IPS-15b (cell line): ENCODE results near the gene SOCS2.

Source experiments
- H3K27me3 ChIP-seq: one replicate; pipeline ENCODE4 v1.6.1; 2013; ENCODE audit warnings: low read length; ENCODE audit not compliant: control insufficient read depth, insufficient read depth
- H3K36me3 ChIP-seq: one replicate; pipeline ENCODE4 v1.6.1; 2013; ENCODE audit warnings: low read length; ENCODE audit not compliant: control insufficient read depth, insufficient read depth
- H3K4me1 ChIP-seq: one replicate; pipeline ENCODE4 v1.6.1; 2013; ENCODE audit warnings: mild to moderate bottlenecking, low read length; ENCODE audit not compliant: control insufficient read depth, insufficient read depth
- H3K4me3 ChIP-seq: one replicate; pipeline ENCODE4 v1.5.1; 2013; ENCODE audit warnings: low read depth, low read length
- H3K9ac ChIP-seq: one replicate; pipeline ENCODE4 v1.6.1; 2013; ENCODE audit warnings: low read depth, mild to moderate bottlenecking, low read length
- H3K9me3 ChIP-seq: one replicate; pipeline ENCODE4 v1.6.1; 2013; ENCODE audit warnings: mild to moderate bottlenecking, low read length; ENCODE audit not compliant: control insufficient read depth, insufficient read depth

The SOCS2 gene

GRCh38 chr12:93601591-93601990 is 29.1 kb downstream of the SOCS2 start:
- Histone ChIP-seq H3K27me3 (no peaks in the 10 kb centered on the region), H3K4me3 (no peak overlapping the region), H3K9ac (no peak overlapping the region), H3K4me1 (peaks cover 3% of the 10 kb centered on the region), H3K9me3 (no peaks in the 10 kb centered on the region), H3K36me3 (no peaks in the 10 kb centered on the region)

- no peaks in the 10 kb centered on the region for H3K36me3 ChIP-seq
- H3K9ac ChIP-seq, result no peak overlapping the region
- H3K4me1 ChIP-seq, result peaks cover 3% of the 10 kb centered on the region
- no peak overlapping the region for H3K4me3 ChIP-seq
- no peaks in the 10 kb centered on the region for H3K9me3 ChIP-seq
- no peaks in the 10 kb centered on the region for H3K27me3 ChIP-seq
These were observed 30.6 kb downstream of the SOCS2 start for GRCh38 chr12:93602897-93603668.

GRCh38 chr12:93603762-93604161 is 31.3 kb downstream of the SOCS2 start:
- no peaks in the 10 kb centered on the region for H3K27me3 ChIP-seq
- H3K9ac ChIP-seq, result no peak overlapping the region
- H3K4me3 ChIP-seq, result no peak overlapping the region
- H3K36me3 ChIP-seq, result no peaks in the 10 kb centered on the region
- no peaks in the 10 kb centered on the region for H3K9me3 ChIP-seq
- peaks cover 3% of the 10 kb centered on the region for H3K4me1 ChIP-seq

- H3K4me3 ChIP-seq, result no peak overlapping the region
- H3K9me3 ChIP-seq, result no peaks in the 10 kb centered on the region
- no peak overlapping the region for H3K9ac ChIP-seq
- no peaks in the 10 kb centered on the region for H3K27me3 ChIP-seq
- H3K4me1 ChIP-seq, result peaks cover 10% of the 10 kb centered on the region
- no peaks in the 10 kb centered on the region for H3K36me3 ChIP-seq
These were observed 35.8 kb downstream of the SOCS2 start for GRCh38 chr12:93608313-93608712.

GRCh38 chr12:93609281-93610192 is 37.1 kb downstream of the SOCS2 start:
- no peak overlapping the region for H3K4me3 ChIP-seq
- peaks cover 11% of the 10 kb centered on the region for H3K4me1 ChIP-seq
- no peaks in the 10 kb centered on the region for H3K9me3 ChIP-seq
- no peaks in the 10 kb centered on the region for H3K27me3 ChIP-seq
- H3K36me3 ChIP-seq, result no peaks in the 10 kb centered on the region
- H3K9ac ChIP-seq, result no peak overlapping the region

- Histone ChIP-seq H3K9ac (no peak overlapping the region), H3K4me3 (no peak overlapping the region), H3K27me3 (no peaks in the 10 kb centered on the region), H3K4me1 (peaks cover 23% of the 10 kb centered on the region), H3K9me3 (no peaks in the 10 kb centered on the region), H3K36me3 (no peaks in the 10 kb centered on the region)
These were observed 40.3 kb downstream of the SOCS2 start for GRCh38 chr12:93612776-93613175.

GRCh38 chr12:93614917-93615596 is 42.6 kb downstream of the SOCS2 start:
- Histone ChIP-seq H3K4me1 (peaks cover 23% of the 10 kb centered on the region), H3K36me3 (no peaks in the 10 kb centered on the region), H3K9ac (no peak overlapping the region), H3K9me3 (no peaks in the 10 kb centered on the region), H3K27me3 (no peaks in the 10 kb centered on the region), H3K4me3 (no peak overlapping the region)

- no peaks in the 10 kb centered on the region for H3K27me3 ChIP-seq
- H3K4me3 ChIP-seq, result no peak overlapping the region
- peaks cover 23% of the 10 kb centered on the region for H3K4me1 ChIP-seq
- H3K9ac ChIP-seq, result no peak overlapping the region
- no peaks in the 10 kb centered on the region for H3K9me3 ChIP-seq
- no peaks in the 10 kb centered on the region for H3K36me3 ChIP-seq
These were observed 44.2 kb downstream of the SOCS2 start for GRCh38 chr12:93616584-93617101.

GRCh38 chr12:93618891-93619410 is 46.5 kb downstream of the SOCS2 start:
- Histone ChIP-seq H3K4me3 (no peak overlapping the region), H3K9ac (no peak overlapping the region), H3K4me1 (peaks cover 14% of the 10 kb centered on the region)

GRCh38 chr12:93621986-93622385 is 49.5 kb downstream of the SOCS2 start:
- H3K4me1 ChIP-seq, result peaks cover 3% of the 10 kb centered on the region
- H3K4me3 ChIP-seq, result no peak overlapping the region
- no peak overlapping the region for H3K9ac ChIP-seq
- no peaks in the 10 kb centered on the region for H3K36me3 ChIP-seq
- no peaks in the 10 kb centered on the region for H3K9me3 ChIP-seq
- H3K27me3 ChIP-seq, result no peaks in the 10 kb centered on the region

More at GRCh38 chr12:93618891-93619410, 46.5 kb downstream of the SOCS2 start:
- Histone ChIP-seq H3K27me3 (no peaks in the 10 kb centered on the region), H3K9me3 (no peaks in the 10 kb centered on the region), H3K36me3 (no peaks in the 10 kb centered on the region)

- H3K4me3 ChIP-seq, result no peak overlapping the region
- H3K36me3 ChIP-seq, result no peaks in the 10 kb centered on the region
- no peak overlapping the region for H3K9ac ChIP-seq
- H3K4me1 ChIP-seq, result no peaks in the 10 kb centered on the region
- no peaks in the 10 kb centered on the region for H3K9me3 ChIP-seq
- no peaks in the 10 kb centered on the region for H3K27me3 ChIP-seq
These were observed 50.0 kb downstream of the SOCS2 start for GRCh38 chr12:93622485-93622884.
